Right cardiac atrium (tissue), 5 donors: Measurements from ENCODE around the gene HNRNPA1. TPM values are rescaled to one million over a fixed set of nuclear protein-coding genes. Genes with fewer than 3 reads are reported as not detected.
"Not testable (repeated sequence)": the region's sequence is repeated elsewhere in the genome, so short reads cannot be mapped to it uniquely, and the experiment has no call there.

ENCODE experiments used
- ATAC-seq, 2 donors: fragments of 200-7000 bp; cut with Tn5 transposase; one replicate each; pipeline versions ENCODE4 v1.8.0 to v1.9.1; 2020; ENCODE audit warnings: moderate library complexity in 2 of 2, mild to moderate bottlenecking in 1 of 2
- DNase-seq, 3 donors: peaks; one replicate each; pipeline ENCODE4 v3.0.0-alpha.2; 2020
- H3K27ac ChIP-seq: one replicate; pipeline ENCODE4 v1.5.1; 2013; ENCODE audit warnings: mild to moderate bottlenecking, low read length, control low read depth, moderate library complexity
- H3K27me3 ChIP-seq: one replicate; pipeline ENCODE4 v1.6.1; 2013; ENCODE audit not compliant: control insufficient read depth, insufficient read depth
- H3K4me1 ChIP-seq: one replicate; pipeline ENCODE4 v1.6.1; 2013; ENCODE audit warnings: low read length; ENCODE audit not compliant: control insufficient read depth, insufficient read depth
- H3K4me3 ChIP-seq: one replicate; pipeline ENCODE4 v1.5.1; 2013; ENCODE audit warnings: low read length, control low read depth
- H3K9me3 ChIP-seq: one replicate; pipeline ENCODE4 v1.6.1; 2013; ENCODE audit warnings: low read length; ENCODE audit not compliant: control insufficient read depth
- WGBS: extraction: QIAGEN DNeasy Blood & Tissue Kit; methylation state at CpG from one replicate; pipeline ENCODE4 v1.1.7; 2013; 5-methylcytosine and 5-hydroxymethylcytosine counted together
- intact Hi-C, 4 donors: fragments of 100-400 bp; cut with DNase I; formaldehyde crosslinking; loops; one replicate each; pipeline versions ENCODE4 v1.11.0 to v1.14.0; 2022 to 2023
- polyA plus RNA-seq: library from polyadenylated mRNA; stranded (reverse); fragments of 200-250 nt; gene quantifications from one replicate; pipeline ENCODE4 v1.2.3, GENCODE V29; 2013
- total RNA-seq, 4 donors: library from RNA; stranded (reverse); fragmentation: NEBNext Ultra II Directional; extraction: Animal tissue kit (Norgen Biotek cat#: 25700); gene quantifications; one replicate each; pipeline ENCODE4 v1.2.1, GENCODE V29; 2021
- donor health status: healthy with polysubstance abuse.
- donor health status: DM: no; HTN: yes; CAD: no.
- donor health status: DM: no; HTN: no; CAD: no.
- donor health status: DM: no; HTN: yes; CAD: no; lungs with severe emphysema.
- donor health status: DM: yes; HTN: yes; CAD: no.

Gene HNRNPA1
- total and polyA plus RNA-seq, 5 donors = 405 to 572 (median 512) TPM

DNA sequence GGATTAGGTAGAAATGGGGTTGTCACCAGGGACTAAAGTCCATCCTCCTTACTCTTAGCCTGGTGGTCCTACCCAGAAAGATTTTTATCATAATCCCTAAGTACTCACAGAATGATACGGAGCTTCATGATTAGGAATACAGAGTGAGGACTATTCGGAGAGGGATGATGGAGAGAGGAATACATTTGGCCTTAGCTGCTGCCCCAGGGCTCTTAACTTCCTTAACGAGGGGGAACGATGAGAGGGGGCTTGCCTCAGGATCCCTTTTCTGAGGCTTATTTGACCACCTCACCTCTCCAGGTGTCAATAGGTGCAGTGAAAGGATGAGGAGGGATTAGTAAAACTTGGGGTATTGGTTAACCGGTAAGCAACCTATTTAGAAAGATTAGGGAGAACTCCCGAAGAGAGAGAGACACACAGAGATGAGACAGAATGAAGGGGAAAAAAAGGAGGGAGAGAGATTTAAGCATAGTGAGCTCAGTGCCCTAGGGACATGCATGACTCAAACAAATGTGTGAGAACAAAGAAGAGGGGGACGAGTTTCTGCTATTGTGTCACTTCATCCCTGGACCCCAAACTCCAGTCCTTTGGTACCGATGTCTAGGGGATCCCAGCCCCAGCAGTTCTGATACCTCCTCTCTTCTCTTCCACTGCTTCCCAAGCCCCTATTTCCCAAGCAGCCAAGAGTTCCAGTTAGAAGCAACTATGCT lies 19.1 kb downstream of the HNRNPA1 start:
- H3K4me3 ChIP-seq = no peak overlapping the region
- intact Hi-C loops = loop anchor here in 1 of 4 donors (10.0 kb wide), 1 partner anchor 65 kb away; the partner anchor contains the start of gene GPR84
- no peak overlapping the region for H3K27ac ChIP-seq
- DNase-seq (no peak), ATAC-seq (no peak)
- H3K9me3 ChIP-seq = no peaks in the 10 kb centered on the region
- H3K27me3 ChIP-seq = no peaks in the 10 kb centered on the region
- H3K4me1 ChIP-seq = no peaks in the 10 kb centered on the region
- 58% methylated on average over 8 of the region's 8 CpGs for WGBS

- DNase-seq (no peak), ATAC-seq (no peak)
- Histone ChIP-seq H3K4me1 (no peaks in the 10 kb centered on the region), H3K27me3 (no peaks in the 10 kb centered on the region), H3K27ac (no peak overlapping the region), H3K4me3 (no peak overlapping the region), H3K9me3 (no peaks in the 10 kb centered on the region)
- intact Hi-C loops = no loop called here
- 45% methylated on average over 3 of the region's 3 CpGs for WGBS
Observed at GRCh38 chr12:54300225-54300731, 19.8 kb downstream of the HNRNPA1 start.

DNA sequence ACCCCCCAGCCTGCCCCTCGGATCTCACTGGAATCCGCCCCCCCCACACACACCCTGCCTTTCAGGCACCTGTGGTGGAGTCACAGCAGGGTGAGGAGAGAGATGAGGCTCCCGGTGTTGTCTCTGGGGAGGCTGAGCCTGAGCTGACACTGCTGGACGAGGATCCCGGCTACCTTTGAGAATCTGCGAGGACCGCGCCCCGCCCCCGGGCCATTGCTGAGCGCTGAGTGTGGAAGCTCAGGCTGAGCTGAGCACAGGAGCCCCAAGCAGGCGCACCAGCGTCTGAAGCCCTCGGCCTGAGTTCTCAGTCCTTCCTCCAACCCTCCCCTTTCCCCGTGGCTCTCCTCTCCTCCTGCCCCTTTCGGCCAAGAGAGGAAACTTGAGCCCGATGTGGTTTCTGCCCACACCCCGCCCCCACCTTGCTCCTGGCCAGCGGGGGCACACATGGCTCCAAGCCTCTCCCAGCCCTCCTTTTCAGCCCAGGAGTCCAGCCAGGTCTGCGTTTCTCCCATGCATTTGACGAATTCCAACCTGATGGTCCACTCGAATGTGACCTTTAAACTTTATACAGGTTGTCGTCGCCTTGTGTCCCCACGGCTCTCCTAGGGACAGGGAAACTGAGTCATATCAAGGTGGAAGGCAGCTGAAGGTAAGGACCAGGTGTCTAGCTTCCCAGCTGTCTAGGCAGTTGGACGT lies 20.4 kb downstream of the HNRNPA1 start, which contains the start of gene NFE2:
Gene NFE2, minus strand, starts transcription at position 284 of the 696 bp plus-strand sequence. CDS start 5,767 bp downstream, outside the sequence.
- H3K9me3 ChIP-seq = no peaks in the 10 kb centered on the region
- H3K4me1 ChIP-seq = no peaks in the 10 kb centered on the region
- 5% methylated on average over 26 of the region's 26 CpGs for WGBS
- H3K27ac ChIP-seq = no peak within 1 kb of the TSS
- H3K27me3 ChIP-seq = no peaks in the 10 kb centered on the region
- ATAC-seq = peak; percentile 63 to 71
- intact Hi-C loops = no loop called here
- H3K4me3 ChIP-seq = peak within 1 kb of the TSS; percentile 3
- peak; percentile 45 to 76 (median 69) for DNase-seq

DNA sequence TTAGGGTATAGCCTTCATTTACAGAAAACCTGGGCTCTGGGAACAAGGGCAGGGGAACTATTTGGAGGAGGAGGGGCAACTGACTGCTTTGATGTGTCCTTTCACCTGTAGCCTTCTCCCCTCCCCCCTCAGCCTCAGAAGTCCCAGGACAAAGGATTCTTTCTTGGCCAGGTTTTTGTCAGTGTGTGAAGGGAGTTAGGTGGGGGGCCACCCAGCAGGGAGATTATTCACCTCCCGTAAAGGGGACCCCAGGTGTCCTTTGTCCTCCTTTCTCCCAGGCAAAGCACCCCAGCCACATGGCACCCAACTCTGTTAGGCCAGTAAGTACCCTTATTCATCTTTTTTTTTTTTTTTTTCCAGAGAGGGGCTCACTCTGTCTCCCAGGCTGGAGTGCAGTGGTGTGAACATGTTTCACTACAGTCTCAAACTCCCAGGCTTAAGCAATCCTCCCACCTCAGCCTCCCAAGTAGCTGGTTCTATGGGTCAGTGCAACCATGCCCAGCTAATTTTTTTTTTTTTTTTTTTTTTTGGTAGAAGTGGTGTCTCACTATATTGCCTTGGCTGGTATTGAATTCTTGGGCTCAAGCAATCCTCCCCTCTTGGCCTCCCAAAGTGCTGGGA lies 21.0 kb downstream of the HNRNPA1 start:
- no peak for DNase-seq
- no peaks in the 10 kb centered on the region for H3K9me3 ChIP-seq
- H3K27ac ChIP-seq = no peak overlapping the region
- WGBS = 85% methylated on average over 1 of the region's 1 CpG
- intact Hi-C loops = no loop called here
- ATAC-seq = no peak
- no peaks in the 10 kb centered on the region for H3K4me1 ChIP-seq
- no peak overlapping the region for H3K4me3 ChIP-seq
- no peaks in the 10 kb centered on the region for H3K27me3 ChIP-seq

DNA sequence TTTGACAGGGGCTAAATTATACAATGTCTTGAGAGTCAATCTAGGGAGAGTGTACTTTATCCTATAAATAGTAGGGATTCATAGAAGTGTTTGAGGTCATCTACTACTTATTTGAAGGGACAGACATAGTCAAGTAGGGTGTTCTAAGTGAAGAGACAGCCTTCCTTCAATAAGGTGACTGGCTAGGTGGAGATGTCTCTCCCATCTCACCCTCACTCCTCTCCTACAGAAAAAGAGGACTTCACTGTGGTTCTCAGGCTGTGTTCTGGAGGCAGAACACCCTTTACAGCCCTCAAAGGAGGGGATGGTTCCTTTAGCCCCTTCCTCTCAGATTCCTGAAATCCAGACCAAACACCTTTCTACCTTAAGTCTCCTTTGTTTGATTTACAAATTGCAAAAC lies 23.1 kb downstream of the HNRNPA1 start:
- Histone ChIP-seq H3K9me3 (no peaks in the 10 kb centered on the region), H3K27ac (no peak overlapping the region), H3K4me1 (no peaks in the 10 kb centered on the region), H3K27me3 (no peaks in the 10 kb centered on the region), H3K4me3 (no peak overlapping the region)
- intact Hi-C loops = no loop called here
- no peak for ATAC-seq
- DNase-seq = no peak

GRCh38 chr12:54304187-54304810 lies 23.8 kb downstream of the HNRNPA1 start:
- no peak overlapping the region for H3K4me3 ChIP-seq
- DNase-seq (peak; percentile 79 to 88 (median 86)), ATAC-seq (peak; percentile 72 to 83)
- 12% methylated on average over 12 of the region's 12 CpGs for WGBS
- no peak overlapping the region for H3K27ac ChIP-seq
- no peaks in the 10 kb centered on the region for H3K4me1 ChIP-seq
- intact Hi-C loops = no loop called here
- H3K27me3 ChIP-seq = no peaks in the 10 kb centered on the region
- H3K9me3 ChIP-seq = no peaks in the 10 kb centered on the region

DNA sequence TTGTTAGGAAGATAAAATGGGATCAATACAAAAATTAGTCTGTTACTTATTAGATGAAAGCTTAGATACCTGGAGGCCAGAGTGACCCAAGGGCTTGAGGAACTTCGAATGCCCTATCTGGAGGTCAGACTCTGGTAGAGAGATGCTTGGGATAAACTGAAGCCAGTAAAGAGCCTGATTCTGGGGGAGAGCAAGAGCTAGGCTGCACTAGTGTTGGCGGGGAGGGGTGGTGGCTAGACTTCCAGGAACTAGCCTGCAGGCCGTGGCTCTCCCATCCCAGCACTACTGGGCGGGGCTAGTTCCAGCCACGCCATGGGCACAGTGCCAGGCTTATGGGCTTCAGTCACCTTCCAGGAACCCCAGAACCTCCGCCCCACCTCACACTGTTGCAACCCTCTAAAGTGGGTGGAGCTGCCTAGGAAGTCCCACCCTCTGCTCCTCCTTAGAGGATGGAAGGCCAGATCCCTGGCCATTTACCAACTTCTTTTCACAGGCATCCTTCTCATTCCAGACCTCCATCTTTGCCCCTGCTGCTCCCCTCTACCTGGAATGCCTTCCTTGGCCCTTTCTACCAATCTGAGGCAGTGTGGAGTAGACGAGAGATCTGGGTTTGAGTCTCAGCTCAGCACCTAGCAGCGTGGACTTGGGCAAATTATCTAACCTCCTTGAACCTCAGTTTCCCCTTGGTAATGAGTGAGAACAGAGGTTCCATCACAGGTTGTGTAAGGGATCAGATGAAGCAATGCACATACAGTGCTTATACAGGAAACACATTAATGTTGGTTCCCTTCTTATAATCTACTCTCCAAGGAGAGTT lies 26.6 kb downstream of the HNRNPA1 start:
- Histone ChIP-seq H3K4me3 (no peak overlapping the region), H3K27me3 (no peaks in the 10 kb centered on the region), H3K4me1 (no peaks in the 10 kb centered on the region), H3K27ac (no peak overlapping the region), H3K9me3 (no peaks in the 10 kb centered on the region)
- peak; percentile 88 to 92 (median 92) for DNase-seq
- 56% methylated on average over 8 of the region's 8 CpGs for WGBS
- intact Hi-C loops = no loop called here
- ATAC-seq = peak; percentile 91 to 97

- no peak overlapping the region for H3K4me3 ChIP-seq
- intact Hi-C loops = no loop called here
- no peak for DNase-seq
- no peak overlapping the region for H3K27ac ChIP-seq
- H3K27me3 ChIP-seq = no peaks in the 10 kb centered on the region
- no peaks in the 10 kb centered on the region for H3K9me3 ChIP-seq
- no peaks in the 10 kb centered on the region for H3K4me1 ChIP-seq
- no peak for ATAC-seq
- 53% methylated on average over 2 of the region's 2 CpGs for WGBS
Observed at GRCh38 chr12:54311051-54311450, 30.5 kb downstream of the HNRNPA1 start.

GRCh38 chr12:54312309-54312708 lies 31.8 kb downstream of the HNRNPA1 start:
- DNase-seq, intact Hi-C loops, H3K27ac ChIP-seq, ATAC-seq, H3K4me1 ChIP-seq, H3K9me3 ChIP-seq, H3K27me3 ChIP-seq, H3K4me3 ChIP-seq: not testable (repeated sequence)
- WGBS = 92% methylated on average over 7 of the region's 7 CpGs

GRCh38 chr12:54321363-54321762 lies 40.8 kb downstream of the HNRNPA1 start:
- ATAC-seq (no peak), DNase-seq (no peak)
- no peaks in the 10 kb centered on the region for H3K4me1 ChIP-seq
- intact Hi-C loops = no loop called here
- no peak overlapping the region for H3K27ac ChIP-seq
- H3K9me3 ChIP-seq = no peaks in the 10 kb centered on the region
- no peaks in the 10 kb centered on the region for H3K27me3 ChIP-seq
- WGBS = 89% methylated on average over 5 of the region's 5 CpGs
- H3K4me3 ChIP-seq = no peak overlapping the region
